Fibroblast of villous mesenchyme (primary cell): ENCODE measurements around the gene PAQR7. TPM values are rescaled to one million over a fixed set of nuclear protein-coding genes. Genes with fewer than 3 reads are reported as not detected.

Experiments used
- DNase-seq: peaks from one replicate; pipeline ENCODE4 v3.0.0-alpha.2; 2010; ENCODE audit warnings: low read depth
- H3K4me3 ChIP-seq: 2 replicates; pipeline ENCODE4 v1.5.1; 2011; ENCODE audit warnings: low read depth, mild to moderate bottlenecking, low read length
- total RNA-seq: library from RNA; depleted of rRNA; stranded (reverse); fragments of >200 nt; gene quantifications from 2 replicates; pipeline ENCODE4 v1.2.3, GENCODE V29; 2012
- TF ChIP-seq, protein P1 (sequence below): IDR thresholded peaks from 2 replicates; pipeline ENCODE4 v1.5.1; 2012; ENCODE audit warnings: low read depth, mild to moderate bottlenecking, low read length; ENCODE audit not compliant: insufficient read depth

PAQR7 gene
- total RNA-seq, 1 donor = 16.0 TPM

DNA sequence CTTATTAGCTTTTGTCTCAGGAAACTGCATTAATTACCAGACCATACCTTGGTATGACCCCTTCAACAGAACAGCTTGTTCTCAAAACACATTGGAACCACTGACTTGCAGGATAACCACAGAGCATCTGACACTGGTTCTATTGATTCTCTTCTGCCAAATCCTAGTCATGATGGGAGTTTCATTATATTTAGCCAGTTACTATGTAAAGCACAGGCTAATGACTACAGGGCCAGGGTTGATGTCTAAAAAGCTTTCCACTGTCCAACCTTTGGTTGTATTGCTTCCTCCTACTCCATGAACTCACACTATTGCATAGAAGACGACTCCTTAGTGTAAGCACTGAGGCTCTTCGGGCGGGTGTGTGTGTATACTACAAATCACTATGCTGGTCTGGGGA lies 27.0 kb upstream of the PAQR7 start:
- TF ChIP-seq, protein P1, sequence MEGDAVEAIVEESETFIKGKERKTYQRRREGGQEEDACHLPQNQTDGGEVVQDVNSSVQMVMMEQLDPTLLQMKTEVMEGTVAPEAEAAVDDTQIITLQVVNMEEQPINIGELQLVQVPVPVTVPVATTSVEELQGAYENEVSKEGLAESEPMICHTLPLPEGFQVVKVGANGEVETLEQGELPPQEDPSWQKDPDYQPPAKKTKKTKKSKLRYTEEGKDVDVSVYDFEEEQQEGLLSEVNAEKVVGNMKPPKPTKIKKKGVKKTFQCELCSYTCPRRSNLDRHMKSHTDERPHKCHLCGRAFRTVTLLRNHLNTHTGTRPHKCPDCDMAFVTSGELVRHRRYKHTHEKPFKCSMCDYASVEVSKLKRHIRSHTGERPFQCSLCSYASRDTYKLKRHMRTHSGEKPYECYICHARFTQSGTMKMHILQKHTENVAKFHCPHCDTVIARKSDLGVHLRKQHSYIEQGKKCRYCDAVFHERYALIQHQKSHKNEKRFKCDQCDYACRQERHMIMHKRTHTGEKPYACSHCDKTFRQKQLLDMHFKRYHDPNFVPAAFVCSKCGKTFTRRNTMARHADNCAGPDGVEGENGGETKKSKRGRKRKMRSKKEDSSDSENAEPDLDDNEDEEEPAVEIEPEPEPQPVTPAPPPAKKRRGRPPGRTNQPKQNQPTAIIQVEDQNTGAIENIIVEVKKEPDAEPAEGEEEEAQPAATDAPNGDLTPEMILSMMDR = no peak
- H3K4me3 ChIP-seq = no peak overlapping the region
- DNase-seq = no peak

DNA sequence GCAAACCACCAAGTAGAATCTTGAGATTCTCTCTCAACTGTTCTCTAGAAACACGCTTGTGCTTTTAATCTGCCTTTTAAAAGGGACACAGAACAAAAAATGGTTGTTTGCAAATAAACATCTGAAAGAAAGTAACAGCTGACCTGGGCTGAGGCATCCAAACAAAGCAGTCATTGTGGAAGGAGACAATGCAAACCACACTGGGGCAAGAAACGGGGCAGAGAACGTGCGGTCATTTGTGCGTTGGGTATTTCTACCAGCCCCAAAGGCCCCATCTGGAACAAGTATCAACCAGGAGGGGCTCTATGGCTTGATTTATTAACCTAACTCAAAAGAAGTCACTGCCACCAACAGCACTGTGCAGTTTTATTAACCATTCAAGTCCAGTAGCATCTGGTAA lies 24.7 kb upstream of the PAQR7 start:
- H3K4me3 ChIP-seq = no peak overlapping the region
- DNase-seq = no peak
- TF ChIP-seq, protein P1 = no peak

DNA sequence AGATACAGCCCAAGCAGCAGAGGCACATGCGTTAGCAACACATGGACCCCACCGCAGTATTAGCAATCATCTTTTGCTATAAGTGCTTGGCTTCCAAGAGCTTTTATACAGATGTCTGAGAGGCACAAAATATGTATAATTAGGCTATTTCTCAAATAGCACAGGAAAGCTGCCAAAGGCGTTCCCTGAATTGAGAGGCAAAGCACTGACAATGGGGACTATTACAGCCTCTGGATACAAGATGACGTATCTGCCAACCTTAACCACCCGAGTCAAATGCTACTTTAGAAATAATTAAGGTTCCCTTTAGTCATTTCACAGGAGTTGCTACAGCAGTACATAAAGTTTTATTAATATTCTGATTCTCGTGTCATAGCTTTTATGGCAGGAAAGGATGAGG lies 24.3 kb upstream of the PAQR7 start:
- DNase-seq = no peak
- H3K4me3 ChIP-seq = no peak overlapping the region
- TF ChIP-seq, protein P1 = no peak

DNA sequence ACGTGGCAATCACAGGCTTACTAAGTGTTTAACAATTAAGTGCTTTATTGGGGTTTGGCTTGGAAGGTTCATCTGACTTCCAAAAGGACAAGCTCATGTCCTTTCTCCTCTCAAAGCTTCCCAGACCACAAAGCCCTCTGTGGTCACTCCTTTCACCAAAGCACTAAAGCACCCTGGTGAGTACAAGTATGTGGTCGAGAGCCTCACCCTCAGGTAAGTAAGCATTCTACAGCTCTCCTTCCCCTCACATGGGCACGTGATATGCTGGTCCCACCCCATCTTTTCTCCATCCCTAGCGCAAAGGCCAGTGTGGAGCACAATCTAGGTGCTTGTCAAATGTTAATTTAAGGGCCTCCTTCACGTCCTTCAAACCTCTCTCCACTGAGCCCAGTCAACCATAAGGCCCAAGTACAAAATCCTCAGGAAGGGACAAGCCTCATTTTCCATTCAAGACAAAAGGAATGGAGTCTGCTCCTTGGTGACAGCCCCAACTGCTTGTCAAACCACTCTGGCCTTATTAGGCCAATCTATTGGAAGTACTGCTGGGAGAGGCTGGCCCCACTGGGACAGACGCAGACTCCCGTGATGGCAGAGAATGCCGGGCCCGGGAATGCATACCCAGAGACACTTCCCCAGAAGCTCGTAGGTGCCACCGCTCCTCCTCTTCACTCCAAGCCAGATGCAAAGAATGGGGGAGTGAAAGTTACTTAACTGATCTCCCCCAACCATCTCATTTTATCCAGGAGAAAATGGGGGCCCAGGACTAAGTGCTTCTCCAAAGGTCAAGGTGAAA lies 22.9 kb upstream of the PAQR7 start:
- H3K4me3 ChIP-seq = no peak overlapping the region
- DNase-seq = no peak
- TF ChIP-seq, protein P1 = no peak

DNA sequence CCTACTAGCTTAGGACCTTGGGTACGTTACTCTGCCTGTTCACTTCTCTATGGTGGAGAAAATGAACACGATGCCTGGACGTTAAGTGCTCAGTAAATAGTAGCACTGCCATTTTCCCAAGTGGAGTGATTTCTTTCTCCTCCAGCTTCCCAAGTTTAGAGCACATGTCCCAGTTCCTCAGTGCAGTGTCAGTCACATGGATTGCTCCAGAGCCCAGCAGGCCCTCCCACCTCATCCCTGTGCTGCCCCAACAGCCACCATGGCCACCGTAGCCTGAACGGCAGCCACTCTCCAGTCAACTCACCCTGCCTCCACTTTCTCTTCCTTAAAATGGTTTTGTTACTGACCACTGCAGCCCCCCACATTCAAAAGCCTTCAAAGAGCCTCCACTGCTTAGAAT lies 22.2 kb upstream of the PAQR7 start:
- no peak for DNase-seq
- no peak overlapping the region for H3K4me3 ChIP-seq
- TF ChIP-seq, protein P1 = no peak

DNA sequence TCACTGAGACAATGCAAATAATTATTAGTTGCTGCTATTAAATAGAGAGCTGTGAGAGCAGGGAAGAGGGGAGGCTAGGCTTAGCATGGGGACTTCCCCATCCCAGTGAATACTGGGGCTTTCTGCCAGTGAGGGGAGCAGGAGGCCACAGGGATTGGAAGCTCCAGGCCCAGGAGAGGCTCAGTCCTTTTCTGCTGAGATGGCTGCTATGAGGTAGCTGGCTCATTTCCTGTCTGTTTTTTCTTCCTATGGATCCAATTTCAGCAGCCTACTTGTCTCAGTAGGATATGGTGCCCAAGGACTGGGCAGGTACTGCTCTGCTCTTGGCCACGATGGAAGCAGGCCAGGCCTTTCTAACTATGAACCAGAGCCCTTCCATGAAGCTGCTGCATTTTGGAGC lies 20.8 kb upstream of the PAQR7 start:
- DNase-seq = no peak

More for the DNA sequence above, 20.8 kb upstream of the PAQR7 start:
- TF ChIP-seq, protein P1 = no peak
- H3K4me3 ChIP-seq = no peak overlapping the region
